ENCODE measurements around the gene PTPN2.
A peak's percentile ranks its signal among the peaks of the same experiment; 100 is the strongest.
"Not testable (repeated sequence)": the region's sequence is repeated elsewhere in the genome, so short reads cannot be mapped to it uniquely, and the experiment has no call there.

The PTPN2 gene

GRCh38 chr18:12886498-12887126 lies 2.6 kb upstream of the PTPN2 start:
- DNase-seq (ENCODE audit: insufficient read length) (no peak), FAIRE-seq (no peak)
- TF ChIP-seq POLR2A (IDR thresholded peaks at IDR 0.05; ENCODE audit: low read depth, low read length) = no peak
- no peak for TF ChIP-seq TAF1 (IDR thresholded peaks at IDR 0.05; ENCODE audit: borderline replicate concordance, low read depth, low read length)
- TF ChIP-seq POLR2AphosphoS5 (IDR thresholded peaks at IDR 0.05; ENCODE audit: low read depth, low read length) = no peak

GRCh38 chr18:12885500-12885899 lies 1.5 kb upstream of the PTPN2 start:
- FAIRE-seq (no peak), DNase-seq (ENCODE audit: insufficient read length) (no peak)
- TF ChIP-seq POLR2A (IDR thresholded peaks at IDR 0.05; ENCODE audit: low read depth, low read length) (no peak), POLR2AphosphoS5 (IDR thresholded peaks at IDR 0.05; ENCODE audit: low read depth, low read length) (no peak), TAF1 (IDR thresholded peaks at IDR 0.05; ENCODE audit: borderline replicate concordance, low read depth, low read length) (no peak)

GRCh38 chr18:12884406-12885323 lies 628 bp upstream of the PTPN2 start:
- FAIRE-seq = peak; percentile 36
- TF ChIP-seq TAF1 (IDR thresholded peaks at IDR 0.05; ENCODE audit: borderline replicate concordance, low read depth, low read length) (no peak), POLR2AphosphoS5 (IDR thresholded peaks at IDR 0.05; ENCODE audit: low read depth, low read length) (no peak), POLR2A (IDR thresholded peaks at IDR 0.05; ENCODE audit: low read depth, low read length) (no peak)
- no peak for DNase-seq (ENCODE audit: insufficient read length)

GRCh38 chr18:12883372-12883683 lies 709 bp downstream of the PTPN2 start:
- DNase-seq (ENCODE audit: insufficient read length) = no peak
- FAIRE-seq = no peak
- TF ChIP-seq TAF1 (IDR thresholded peaks at IDR 0.05; ENCODE audit: borderline replicate concordance, low read depth, low read length) = no peak
- no peak for TF ChIP-seq POLR2AphosphoS5 (IDR thresholded peaks at IDR 0.05; ENCODE audit: low read depth, low read length)
- no peak for TF ChIP-seq POLR2A (IDR thresholded peaks at IDR 0.05; ENCODE audit: low read depth, low read length)

GRCh38 chr18:12882453-12883371 lies 1.3 kb downstream of the PTPN2 start:
- FAIRE-seq = peak; percentile 33

GRCh38 chr18:12880541-12880910 lies 3.5 kb downstream of the PTPN2 start:
- TF ChIP-seq POLR2AphosphoS5 (IDR thresholded peaks at IDR 0.05; ENCODE audit: low read depth, low read length) (no peak), TAF1 (IDR thresholded peaks at IDR 0.05; ENCODE audit: borderline replicate concordance, low read depth, low read length) (no peak), POLR2A (IDR thresholded peaks at IDR 0.05; ENCODE audit: low read depth, low read length) (no peak)
- DNase-seq (ENCODE audit: insufficient read length) = no peak
- no peak for FAIRE-seq

More at GRCh38 chr18:12882453-12883371, 1.3 kb downstream of the PTPN2 start:
- TF ChIP-seq POLR2AphosphoS5 (IDR thresholded peaks at IDR 0.05; ENCODE audit: low read depth, low read length) (no peak), TAF1 (IDR thresholded peaks at IDR 0.05; ENCODE audit: borderline replicate concordance, low read depth, low read length) (no peak), POLR2A (IDR thresholded peaks at IDR 0.05; ENCODE audit: low read depth, low read length) (no peak)
- no peak for DNase-seq (ENCODE audit: insufficient read length)

GRCh38 chr18:12879840-12880540 lies 4.0 kb downstream of the PTPN2 start:
- DNase-seq (ENCODE audit: insufficient read length) (no peak), FAIRE-seq (peak; percentile 24)
- TF ChIP-seq POLR2AphosphoS5 (IDR thresholded peaks at IDR 0.05; ENCODE audit: low read depth, low read length) (no peak), POLR2A (IDR thresholded peaks at IDR 0.05; ENCODE audit: low read depth, low read length) (no peak), TAF1 (IDR thresholded peaks at IDR 0.05; ENCODE audit: borderline replicate concordance, low read depth, low read length) (no peak)

- not testable (repeated sequence) for DNase-seq (ENCODE audit: insufficient read length)
Observed at GRCh38 chr18:12874992-12875391, 9.0 kb downstream of the PTPN2 start.

GRCh38 chr18:12873961-12874567 lies 10.0 kb downstream of the PTPN2 start:
- FAIRE-seq; DNase-seq (ENCODE audit: insufficient read length): not testable (repeated sequence)

More at GRCh38 chr18:12874992-12875391, 9.0 kb downstream of the PTPN2 start:
- FAIRE-seq = not testable (repeated sequence)

- DNase-seq (ENCODE audit: insufficient read length) (no peak), FAIRE-seq (no peak)
- no peak for TF ChIP-seq POLR2A (IDR thresholded peaks at IDR 0.05; ENCODE audit: low read depth, low read length)
- no peak for TF ChIP-seq POLR2AphosphoS5 (IDR thresholded peaks at IDR 0.05; ENCODE audit: low read depth, low read length)
- no peak for TF ChIP-seq TAF1 (IDR thresholded peaks at IDR 0.05; ENCODE audit: borderline replicate concordance, low read depth, low read length)
Observed at GRCh38 chr18:12872408-12872807, 11.6 kb downstream of the PTPN2 start.

GRCh38 chr18:12868576-12868975 lies 15.5 kb downstream of the PTPN2 start:
- no peak for TF ChIP-seq TAF1 (IDR thresholded peaks at IDR 0.05; ENCODE audit: borderline replicate concordance, low read depth, low read length)
- no peak for TF ChIP-seq POLR2A (IDR thresholded peaks at IDR 0.05; ENCODE audit: low read depth, low read length)
- TF ChIP-seq POLR2AphosphoS5 (IDR thresholded peaks at IDR 0.05; ENCODE audit: low read depth, low read length) = no peak
- DNase-seq (ENCODE audit: insufficient read length) (no peak), FAIRE-seq (no peak)

Data from GM12892 (cell line).